Measurements from ENCODE around the gene FA2H. TPM values are rescaled to one million over a fixed set of nuclear protein-coding genes. Genes with fewer than 3 reads are reported as not detected.

FA2H gene
- polyA plus RNA-seq, 1 experiment = not detected

DNA sequence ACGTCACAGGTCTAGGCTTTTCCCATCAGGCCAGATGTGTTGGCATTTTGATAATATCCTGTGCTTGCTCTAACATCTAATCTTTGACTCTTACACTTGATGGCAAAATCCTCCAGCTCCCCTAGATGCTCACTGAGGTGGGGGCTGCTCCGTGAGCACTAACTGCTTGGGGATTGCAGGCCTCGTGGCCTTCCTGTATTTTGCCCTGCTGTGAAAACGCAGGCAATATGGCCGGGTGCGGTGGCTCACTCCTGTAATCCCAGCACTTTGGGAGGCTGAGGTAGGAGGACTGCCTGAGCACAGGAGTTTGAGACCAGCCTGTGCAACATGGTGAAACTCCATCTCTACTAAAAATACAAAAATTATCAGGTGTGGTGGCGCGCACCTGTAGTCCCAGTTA, 64.2 kb downstream of the FA2H start:
- no peak for DNase-seq (ENCODE audit: low read depth, low spot score)
- TF ChIP-seq, protein P1, sequence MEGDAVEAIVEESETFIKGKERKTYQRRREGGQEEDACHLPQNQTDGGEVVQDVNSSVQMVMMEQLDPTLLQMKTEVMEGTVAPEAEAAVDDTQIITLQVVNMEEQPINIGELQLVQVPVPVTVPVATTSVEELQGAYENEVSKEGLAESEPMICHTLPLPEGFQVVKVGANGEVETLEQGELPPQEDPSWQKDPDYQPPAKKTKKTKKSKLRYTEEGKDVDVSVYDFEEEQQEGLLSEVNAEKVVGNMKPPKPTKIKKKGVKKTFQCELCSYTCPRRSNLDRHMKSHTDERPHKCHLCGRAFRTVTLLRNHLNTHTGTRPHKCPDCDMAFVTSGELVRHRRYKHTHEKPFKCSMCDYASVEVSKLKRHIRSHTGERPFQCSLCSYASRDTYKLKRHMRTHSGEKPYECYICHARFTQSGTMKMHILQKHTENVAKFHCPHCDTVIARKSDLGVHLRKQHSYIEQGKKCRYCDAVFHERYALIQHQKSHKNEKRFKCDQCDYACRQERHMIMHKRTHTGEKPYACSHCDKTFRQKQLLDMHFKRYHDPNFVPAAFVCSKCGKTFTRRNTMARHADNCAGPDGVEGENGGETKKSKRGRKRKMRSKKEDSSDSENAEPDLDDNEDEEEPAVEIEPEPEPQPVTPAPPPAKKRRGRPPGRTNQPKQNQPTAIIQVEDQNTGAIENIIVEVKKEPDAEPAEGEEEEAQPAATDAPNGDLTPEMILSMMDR (IDR thresholded peaks at IDR 0.05; ENCODE audit: low read depth, low read length) = no peak
- Histone ChIP-seq H3K27me3 (ENCODE audit: control insufficient read depth, insufficient read depth, low read length) (peaks cover 8% of the 10 kb centered on the region), H3K9me3 (ENCODE audit: control insufficient read depth, insufficient read depth, low read length) (no peaks in the 10 kb centered on the region), H3K4me3 (ENCODE audit: low read depth, low read length) (no peak overlapping the region), H3K27ac (ENCODE audit: low read depth, low read length) (no peak overlapping the region)
- ChIA-PET CTCF (interaction anchor here (0.8 to 8.5 kb wide), 11 partner anchors 10 to 153 kb away, joined by 3 to 208 read pairs (median 6); partner anchors contain the start of genes FA2H and MLKL), POLR2A (no interaction called here)

DNA sequence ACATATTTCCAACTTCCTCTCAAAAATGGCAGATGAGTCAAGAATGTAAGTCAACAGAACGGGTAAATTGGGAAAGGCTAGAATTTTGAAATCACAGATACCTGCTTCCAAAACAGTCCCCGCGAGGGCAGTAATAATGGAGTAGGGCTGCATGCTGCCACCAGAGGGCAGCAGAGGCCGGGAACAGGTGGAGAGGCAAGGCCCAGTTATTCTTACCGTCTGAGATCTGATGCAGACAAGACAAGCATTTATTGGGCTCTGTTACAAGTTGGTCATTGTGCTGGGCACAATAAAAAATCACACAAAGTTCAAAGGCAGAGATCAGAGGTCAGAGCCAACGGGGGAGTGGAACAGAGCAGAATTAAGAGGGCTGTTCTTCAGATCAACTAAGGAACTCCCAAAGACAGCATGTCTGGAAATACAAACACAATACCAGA, 65.2 kb downstream of the FA2H start:
- no peak overlapping the region for H3K27ac ChIP-seq (ENCODE audit: low read depth, low read length)
- H3K9me3 ChIP-seq (ENCODE audit: control insufficient read depth, insufficient read depth, low read length) = no peaks in the 10 kb centered on the region
- no peak overlapping the region for H3K4me3 ChIP-seq (ENCODE audit: low read depth, low read length)
- DNase-seq (ENCODE audit: low read depth, low spot score) = peak; percentile 38
- CTCF ChIA-PET = interaction anchor here (0.6 to 8.5 kb wide), 11 partner anchors 9 to 154 kb away, joined by 3 to 208 read pairs (median 7); partner anchors contain the start of genes FA2H and MLKL
- TF ChIP-seq, protein P1 (IDR thresholded peaks at IDR 0.05; ENCODE audit: low read depth, low read length) = peak; percentile 99
- POLR2A ChIA-PET = no interaction called here
- peaks cover 8% of the 10 kb centered on the region for H3K27me3 ChIP-seq (ENCODE audit: control insufficient read depth, insufficient read depth, low read length)

DNA sequence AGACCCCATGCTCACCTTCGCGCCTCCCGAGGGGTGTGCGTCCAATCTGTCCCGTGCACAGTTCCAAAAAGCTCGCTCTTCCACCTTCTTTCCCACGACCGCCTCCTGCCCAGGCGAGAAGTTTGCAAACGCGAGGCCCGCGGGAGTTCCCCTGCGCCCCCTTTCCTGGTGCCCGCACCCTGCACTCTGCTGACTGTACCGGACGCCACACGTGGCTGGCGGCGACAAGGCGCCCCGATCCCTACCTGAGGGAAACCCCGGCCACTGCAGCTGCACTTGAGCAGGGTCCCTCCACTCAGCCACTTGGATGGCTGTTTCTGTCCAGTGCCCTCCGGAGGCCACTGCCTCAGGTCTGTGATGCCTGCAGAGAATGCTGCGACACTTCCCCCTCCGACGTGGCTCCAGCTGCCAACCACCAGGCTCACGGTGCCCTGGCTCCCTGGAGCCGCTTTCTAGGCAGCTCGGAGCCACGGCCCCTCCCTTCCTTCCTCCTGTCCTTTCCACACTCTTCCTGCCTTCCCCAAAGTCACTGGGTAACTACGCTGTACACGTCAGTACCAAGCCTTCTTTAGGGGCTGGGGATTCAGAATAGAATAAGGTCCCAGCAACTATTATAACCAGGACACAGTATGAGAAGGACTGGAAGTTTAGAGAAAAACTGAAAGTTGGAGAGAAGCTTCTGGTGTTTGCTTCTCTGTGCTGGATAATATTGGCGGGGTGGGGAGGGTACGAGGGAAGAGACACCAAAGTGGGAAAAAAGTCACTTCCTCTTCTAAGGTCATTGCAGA, 74.0 kb downstream of the FA2H start, which contains the start of gene MLKL:
Gene MLKL, minus strand, starts transcription at position 425 of the 788 bp plus-strand sequence. CDS start 5,105 bp downstream, outside the sequence.
- Histone ChIP-seq H3K9me3 (ENCODE audit: control insufficient read depth, insufficient read depth, low read length) (no peaks in the 10 kb centered on the region; the same call in 1 of the 2 replicates), H3K4me3 (ENCODE audit: low read depth, low read length) (peak within 1 kb of the TSS; percentile 85), H3K27ac (ENCODE audit: low read depth, low read length) (peak within 1 kb of the TSS; percentile 80), H3K27me3 (ENCODE audit: control insufficient read depth, insufficient read depth, low read length) (no peaks in the 10 kb centered on the region)
- no peak for DNase-seq (ENCODE audit: low read depth, low spot score)
- TF ChIP-seq, protein P1 (IDR thresholded peaks at IDR 0.05; ENCODE audit: low read depth, low read length) = no peak
- CTCF ChIA-PET = interaction anchor here (0.5 to 4.0 kb wide), 9 partner anchors 8 to 410 kb away, joined by 3 to 25 read pairs (median 4); no protein-coding TSS in a partner anchor
- POLR2A ChIA-PET = interaction anchor here (0.6 to 1.4 kb wide), 4 partner anchors 24 to 44 kb away, joined by 3 to 6 read pairs (median 5); partner anchors contain the start of gene RFWD3

DNA sequence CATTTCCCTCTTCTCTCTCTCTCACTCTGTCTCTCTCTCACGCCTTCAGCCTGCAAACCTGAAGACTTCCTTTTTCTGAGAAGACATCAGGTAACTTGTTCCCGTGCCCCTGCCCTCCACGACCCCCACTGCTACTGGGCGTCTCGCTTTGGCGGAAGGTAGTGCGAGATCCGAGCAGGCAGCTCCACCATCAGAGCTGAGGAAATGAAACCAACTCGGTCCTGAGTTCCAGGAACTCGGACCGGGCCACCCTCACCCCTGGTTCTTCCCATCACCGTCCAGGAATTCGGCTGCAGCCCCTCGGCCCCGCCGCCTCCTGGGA, 74.5 kb downstream of the FA2H start:
- no peak for DNase-seq (ENCODE audit: low read depth, low spot score)
- POLR2A ChIA-PET = interaction anchor here (1.0 to 1.4 kb wide), 2 partner anchors 33 to 44 kb away, joined by 3 to 5 read pairs; partner anchors contain the start of gene RFWD3
- TF ChIP-seq, protein P1 (IDR thresholded peaks at IDR 0.05; ENCODE audit: low read depth, low read length) = no peak
- Histone ChIP-seq H3K9me3 (ENCODE audit: control insufficient read depth, insufficient read depth, low read length) (no peaks in the 10 kb centered on the region; the same call in 1 of the 2 replicates), H3K27me3 (ENCODE audit: control insufficient read depth, insufficient read depth, low read length) (no peaks in the 10 kb centered on the region), H3K27ac (ENCODE audit: low read depth, low read length) (no peak overlapping the region), H3K4me3 (ENCODE audit: low read depth, low read length) (peak overlapping the region; percentile 85)
- CTCF ChIA-PET = interaction anchor here (1.2 to 4.0 kb wide), 7 partner anchors 8 to 411 kb away, joined by 3 to 25 read pairs (median 5); no protein-coding TSS in a partner anchor

Measured in AG04450 (cell line).